HEK293 (cell line): ENCODE data around the gene AKR1C8.
"Not testable (repeated sequence)": the region's sequence is repeated elsewhere in the genome, so short reads cannot be mapped to it uniquely, and the experiment has no call there.

ENCODE experiments used
- CTCF ChIA-PET: fragments of 350-600 bp; formaldehyde crosslinking; extraction: SDS; loops from one replicate; lab custom pipeline; 2021; ENCODE audit warnings: antibody characterized with exemption; lab: Yijun Ruan, JAX
- POLR2A ChIA-PET: fragments of 300-600 bp; formaldehyde crosslinking; extraction: SDS; loops from one replicate; lab custom pipeline; 2020; ENCODE audit warnings: antibody characterized with exemption, inconsistent platforms; lab: Yijun Ruan, JAX
- H3K27ac ChIP-seq: fragments of 200-500 bp; sonication (Bioruptor generic); 2 replicates; pipeline ENCODE4 v1.5.1; 2014; ENCODE audit warnings: low read depth, low read length, control low read depth, inconsistent platforms; ENCODE audit errors: extremely low read depth
- H3K36me3 ChIP-seq, 2 experiments: fragments of 200-500 bp in 1 of 2; sonication (Bioruptor generic) in 1 of 2; 1 replicate in 1 of 2; 2 replicates in 1 of 2; pipeline ENCODE4 v1.5.1; 2014 to 2017; ENCODE audit warnings: inconsistent platforms in 2 of 2, low read length in 2 of 2; ENCODE audit not compliant: control insufficient read depth in 2 of 2, insufficient read depth in 1 of 2
- H3K4me1 ChIP-seq: fragments of 200-500 bp; sonication (Bioruptor generic); 2 replicates; pipeline ENCODE4 v1.5.1; 2014; ENCODE audit warnings: mild to moderate bottlenecking, low read length, inconsistent platforms; ENCODE audit not compliant: control insufficient read depth, insufficient read depth
- H3K4me3 ChIP-seq: 2 replicates; pipeline ENCODE4 v1.5.1; 2011; ENCODE audit warnings: low read depth, mild to moderate bottlenecking, control low read depth, low read length, moderate library complexity
- H3K9me3 ChIP-seq: fragments of 200-500 bp; sonication (Bioruptor generic); 2 replicates; pipeline ENCODE4 v1.5.1; 2014; ENCODE audit warnings: low read depth, low read length, inconsistent platforms; ENCODE audit not compliant: control insufficient read depth, insufficient read depth
- GFI1B ChIP-seq: fragments of 450-650 bp; formaldehyde crosslinking; IDR thresholded peaks from 2 replicates; pipeline ENCODE4 v1.5.1; 2016; ENCODE audit warnings: missing biosample characterization, missing genetic modification characterization
- HOXA7 ChIP-seq: sonication (generic); formaldehyde crosslinking; IDR thresholded peaks from 2 replicates; pipeline ENCODE4 v1.8.1; 2022; ENCODE audit warnings: missing genetic modification reagents, borderline replicate concordance
- IKZF3 ChIP-seq: fragments of 450-650 bp; IDR thresholded peaks from 2 replicates; pipeline ENCODE4 v1.5.0; 2018; ENCODE audit warnings: missing biosample characterization, mild to moderate bottlenecking, missing genetic modification characterization, moderate library complexity
- KLF8 ChIP-seq: fragments of 450-650 bp; formaldehyde crosslinking; IDR thresholded peaks from 2 replicates; pipeline ENCODE4 v1.5.1; 2016; ENCODE audit warnings: missing biosample characterization, missing genetic modification characterization
- MYNN ChIP-seq: fragments of 450-650 bp; formaldehyde crosslinking; IDR thresholded peaks from 2 replicates; pipeline ENCODE4 v1.5.1; 2016; ENCODE audit warnings: missing biosample characterization, missing genetic modification characterization, borderline replicate concordance
- SETDB1 ChIP-seq: IDR thresholded peaks from one replicate; pipeline ENCODE4 v1.6.1; 2017; ENCODE audit warnings: mild to moderate bottlenecking, low read length, moderate library complexity, mixed read lengths; ENCODE audit not compliant: insufficient read length
- WT1 ChIP-seq: fragments of 450-650 bp; formaldehyde crosslinking; IDR thresholded peaks from 2 replicates; pipeline ENCODE4 v1.5.1; 2016; ENCODE audit warnings: missing biosample characterization, missing genetic modification characterization
- ZBTB17 ChIP-seq: fragments of 450-650 bp; formaldehyde crosslinking; IDR thresholded peaks from 2 replicates; pipeline ENCODE4 v1.5.1; 2016; ENCODE audit warnings: missing biosample characterization, missing genetic modification characterization
- ZBTB48 ChIP-seq: fragments of 450-650 bp; formaldehyde crosslinking; IDR thresholded peaks from 2 replicates; pipeline ENCODE4 v1.5.1; 2016; ENCODE audit warnings: missing biosample characterization, missing genetic modification characterization
- ZIC2 ChIP-seq: fragments of 450-650 bp; formaldehyde crosslinking; IDR thresholded peaks from 2 replicates; pipeline ENCODE4 v1.5.1; 2016; ENCODE audit warnings: missing biosample characterization, missing genetic modification characterization
- ZNF133 ChIP-seq: fragments of 450-650 bp; formaldehyde crosslinking; IDR thresholded peaks from 2 replicates; pipeline ENCODE4 v1.5.1; 2016; ENCODE audit warnings: missing biosample characterization, missing genetic modification characterization
- ZNF140 ChIP-seq: fragments of 450-650 bp; formaldehyde crosslinking; IDR thresholded peaks from 2 replicates; pipeline ENCODE4 v1.5.1; 2016; ENCODE audit warnings: missing biosample characterization, missing genetic modification characterization
- ZNF146 ChIP-seq: fragments of 450-650 bp; formaldehyde crosslinking; IDR thresholded peaks from 2 replicates; pipeline ENCODE4 v1.5.1; 2016; ENCODE audit warnings: missing biosample characterization, missing genetic modification characterization
- ZNF16 ChIP-seq: fragments of 450-650 bp; formaldehyde crosslinking; IDR thresholded peaks from 2 replicates; pipeline ENCODE4 v1.5.1; 2016; ENCODE audit warnings: low read depth, missing biosample characterization, missing genetic modification characterization
- ZNF248 ChIP-seq: fragments of 450-650 bp; formaldehyde crosslinking; IDR thresholded peaks from 2 replicates; pipeline ENCODE4 v1.5.1; 2017; ENCODE audit warnings: missing biosample characterization, missing genetic modification characterization
- ZNF350 ChIP-seq: fragments of 450-650 bp; formaldehyde crosslinking; IDR thresholded peaks from 2 replicates; pipeline ENCODE4 v1.5.0; 2017; ENCODE audit warnings: missing biosample characterization, mild to moderate bottlenecking, missing genetic modification characterization
- ZNF37A ChIP-seq: fragments of 450-650 bp; IDR thresholded peaks from 2 replicates; pipeline ENCODE4 v1.5.1; 2018; ENCODE audit warnings: missing biosample characterization, missing genetic modification characterization
- ZNF391 ChIP-seq: fragments of 450-650 bp; formaldehyde crosslinking; IDR thresholded peaks from 2 replicates; pipeline ENCODE4 v1.5.1; 2016; ENCODE audit warnings: low read depth, missing biosample characterization, missing genetic modification characterization, borderline replicate concordance
- ZNF433 ChIP-seq: fragments of 450-650 bp; formaldehyde crosslinking; IDR thresholded peaks from 2 replicates; pipeline ENCODE4 v1.5.1; 2016; ENCODE audit warnings: missing biosample characterization, missing genetic modification characterization, low read depth
- ZNF501 ChIP-seq: fragments of 450-650 bp; formaldehyde crosslinking; IDR thresholded peaks from 2 replicates; pipeline ENCODE4 v1.5.1; 2016; ENCODE audit warnings: missing biosample characterization, missing genetic modification characterization
- ZNF558 ChIP-seq: fragments of 450-650 bp; formaldehyde crosslinking; IDR thresholded peaks from 2 replicates; pipeline ENCODE4 v1.5.1; 2016; ENCODE audit warnings: missing biosample characterization, missing genetic modification characterization
- ZNF571 ChIP-seq: fragments of 450-650 bp; formaldehyde crosslinking; IDR thresholded peaks from 2 replicates; pipeline ENCODE4 v1.5.0; 2017; ENCODE audit warnings: missing biosample characterization, missing genetic modification characterization
- ZNF621 ChIP-seq: fragments of 450-650 bp; formaldehyde crosslinking; IDR thresholded peaks from 2 replicates; pipeline ENCODE4 v1.5.1; 2017; ENCODE audit warnings: missing biosample characterization, missing genetic modification characterization
- ZNF776 ChIP-seq: fragments of 450-650 bp; formaldehyde crosslinking; IDR thresholded peaks from 2 replicates; pipeline ENCODE4 v1.5.0; 2017; ENCODE audit warnings: missing biosample characterization, missing genetic modification characterization, borderline replicate concordance
- ZNF791 ChIP-seq: fragments of 450-650 bp; formaldehyde crosslinking; IDR thresholded peaks from 2 replicates; pipeline ENCODE4 v1.5.1; 2016; ENCODE audit warnings: missing biosample characterization, missing genetic modification characterization
- ZSCAN23 ChIP-seq: fragments of 450-650 bp; formaldehyde crosslinking; IDR thresholded peaks from 2 replicates; pipeline ENCODE4 v1.5.1; 2016; ENCODE audit warnings: missing biosample characterization, missing genetic modification characterization
- TF ChIP-seq, protein P1 (sequence below): fragments of 450-650 bp; formaldehyde crosslinking; IDR thresholded peaks from 2 replicates; pipeline ENCODE4 v1.5.1; 2016; ENCODE audit warnings: missing biosample characterization, missing genetic modification characterization
- TF ChIP-seq, protein P2 (sequence below): fragments of 450-650 bp; formaldehyde crosslinking; IDR thresholded peaks from 2 replicates; pipeline ENCODE4 v1.5.1; 2016; ENCODE audit warnings: missing biosample characterization, missing genetic modification characterization

Gene AKR1C8

DNA sequence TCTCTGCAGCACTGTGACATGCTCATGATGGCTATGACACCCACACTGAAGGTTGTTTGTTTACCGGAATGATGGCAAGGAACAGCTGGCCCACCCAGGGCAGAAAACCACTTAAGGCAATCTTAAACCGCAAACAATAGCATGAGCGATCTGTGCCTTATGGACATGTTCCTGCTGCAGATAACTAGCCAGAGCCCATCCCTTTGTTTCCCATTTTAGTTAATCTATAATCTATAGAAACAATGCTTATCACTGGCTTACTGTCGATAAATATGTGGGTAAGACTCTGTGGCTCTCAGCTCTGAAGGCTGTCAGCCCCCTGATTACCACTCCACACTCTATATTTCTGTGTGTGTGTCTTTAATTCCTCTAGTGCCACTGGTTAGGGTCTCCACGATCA is 65.0 kb downstream of the AKR1C8 start:
- H3K36me3 ChIP-seq, H3K4me3 ChIP-seq, POLR2A ChIA-PET, H3K4me1 ChIP-seq: not testable (repeated sequence)
- peak; percentile 32 for TF ChIP-seq SETDB1
- TF ChIP-seq, all 188 proteins: peak for 1; not testable (repeated sequence) for 187
- H3K27ac ChIP-seq, CTCF ChIA-PET, H3K9me3 ChIP-seq: not testable (repeated sequence)

DNA sequence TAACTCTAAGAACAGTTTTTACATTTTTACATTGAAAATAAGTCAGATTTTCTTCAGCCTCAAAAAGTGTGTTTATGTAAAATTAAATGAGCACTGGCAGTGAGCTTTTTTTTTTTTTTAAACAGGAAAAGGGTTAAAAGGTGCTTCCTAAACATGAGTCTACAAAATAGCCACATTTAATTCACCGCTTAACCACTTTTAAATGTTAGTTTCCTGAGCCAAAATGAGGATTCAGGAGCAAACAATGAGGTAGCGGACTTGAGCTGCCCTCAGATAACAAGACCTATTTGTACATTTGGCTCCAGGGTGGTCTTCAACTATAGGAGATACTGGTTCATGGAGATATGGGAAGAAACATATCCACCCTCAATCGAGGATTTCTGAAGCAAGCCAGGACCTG is 67.9 kb downstream of the AKR1C8 start:
- POLR2A ChIA-PET = no interaction called here
- Histone ChIP-seq H3K4me1 (no peaks in the 10 kb centered on the region), H3K4me3 (no peak overlapping the region), H3K36me3 (no peaks in the 10 kb centered on the region), H3K9me3 (no peaks in the 10 kb centered on the region), H3K27ac (no peak overlapping the region)
- no peak for TF ChIP-seq ZNF433 (tag by site-specific recombination)
- no peak for TF ChIP-seq ZNF571 (tag by site-specific recombination)
- TF ChIP-seq KLF8 (tag by site-specific recombination) = no peak
- no peak for TF ChIP-seq ZNF791
- TF ChIP-seq ZNF391 (tag by site-specific recombination) = no peak
- TF ChIP-seq, protein P1, sequence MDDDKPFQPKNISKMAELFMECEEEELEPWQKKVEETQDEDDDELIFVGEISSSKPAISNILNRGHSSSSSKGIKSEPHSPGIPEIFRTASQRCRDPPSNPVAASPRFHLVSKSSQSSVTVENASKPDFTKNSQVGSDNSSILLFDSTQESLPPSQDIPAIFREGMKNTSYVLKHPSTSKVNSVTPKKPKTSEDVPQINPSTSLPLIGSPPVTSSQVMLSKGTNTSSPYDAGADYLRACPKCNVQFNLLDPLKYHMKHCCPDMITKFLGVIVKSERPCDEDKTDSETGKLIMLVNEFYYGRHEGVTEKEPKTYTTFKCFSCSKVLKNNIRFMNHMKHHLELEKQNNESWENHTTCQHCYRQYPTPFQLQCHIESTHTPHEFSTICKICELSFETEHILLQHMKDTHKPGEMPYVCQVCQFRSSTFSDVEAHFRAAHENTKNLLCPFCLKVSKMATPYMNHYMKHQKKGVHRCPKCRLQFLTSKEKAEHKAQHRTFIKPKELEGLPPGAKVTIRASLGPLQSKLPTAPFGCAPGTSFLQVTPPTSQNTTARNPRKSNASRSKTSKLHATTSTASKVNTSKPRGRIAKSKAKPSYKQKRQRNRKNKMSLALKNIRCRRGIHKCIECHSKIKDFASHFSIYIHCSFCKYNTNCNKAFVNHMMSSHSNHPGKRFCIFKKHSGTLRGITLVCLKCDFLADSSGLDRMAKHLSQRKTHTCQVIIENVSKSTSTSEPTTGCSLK (tag by site-specific recombination) = no peak
- TF ChIP-seq IKZF3 = no peak
- no peak for TF ChIP-seq ZNF16
- no peak for TF ChIP-seq ZNF776 (tag by site-specific recombination)
- TF ChIP-seq ZNF558 = no peak
- no peak for TF ChIP-seq ZNF501 (tag by site-specific recombination)
- TF ChIP-seq ZIC2 (tag by site-specific recombination) = no peak
- no peak for TF ChIP-seq ZNF248 (tag by site-specific recombination)
- TF ChIP-seq MYNN (tag by site-specific recombination) = no peak
- no peak for TF ChIP-seq HOXA7 (CRISPR knock-in tag)
- no peak for TF ChIP-seq ZNF621 (tag by site-specific recombination)
- no peak for TF ChIP-seq ZSCAN23
- TF ChIP-seq ZNF133 = no peak
- no peak for TF ChIP-seq WT1 (tag by site-specific recombination)
- no peak for TF ChIP-seq GFI1B (tag by site-specific recombination)
- CTCF ChIA-PET = no interaction called here

DNA sequence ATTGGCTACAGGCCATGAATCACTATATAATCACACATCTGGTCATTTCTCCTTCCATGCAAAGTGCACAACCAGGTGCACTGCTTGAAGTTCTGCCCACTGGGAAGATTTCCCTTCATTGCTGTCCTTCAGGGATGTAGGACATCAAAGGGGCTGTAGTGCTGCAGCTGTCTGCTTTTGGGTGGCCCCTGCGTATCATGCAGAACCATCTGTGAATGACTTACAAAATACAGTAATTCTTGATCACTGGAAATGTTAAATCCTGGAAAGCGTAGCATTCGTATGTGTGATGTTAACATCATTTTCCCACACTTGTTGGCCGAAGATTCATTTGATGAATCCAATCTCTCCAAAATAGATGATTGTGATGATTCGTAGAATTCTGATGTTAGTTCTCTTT is 68.3 kb downstream of the AKR1C8 start:
- H3K36me3 ChIP-seq = no peaks in the 10 kb centered on the region
- ChIA-PET POLR2A (no interaction called here), CTCF (no interaction called here)
- no peaks in the 10 kb centered on the region for H3K9me3 ChIP-seq
- H3K27ac ChIP-seq = no peak overlapping the region
- no peaks in the 10 kb centered on the region for H3K4me1 ChIP-seq
- no peak overlapping the region for H3K4me3 ChIP-seq
- TF ChIP-seq ZNF37A (tag by site-specific recombination) = no peak
- no peak for TF ChIP-seq ZNF350 (tag by site-specific recombination)
- TF ChIP-seq ZBTB17 (tag by site-specific recombination) = no peak
- TF ChIP-seq, protein P2, sequence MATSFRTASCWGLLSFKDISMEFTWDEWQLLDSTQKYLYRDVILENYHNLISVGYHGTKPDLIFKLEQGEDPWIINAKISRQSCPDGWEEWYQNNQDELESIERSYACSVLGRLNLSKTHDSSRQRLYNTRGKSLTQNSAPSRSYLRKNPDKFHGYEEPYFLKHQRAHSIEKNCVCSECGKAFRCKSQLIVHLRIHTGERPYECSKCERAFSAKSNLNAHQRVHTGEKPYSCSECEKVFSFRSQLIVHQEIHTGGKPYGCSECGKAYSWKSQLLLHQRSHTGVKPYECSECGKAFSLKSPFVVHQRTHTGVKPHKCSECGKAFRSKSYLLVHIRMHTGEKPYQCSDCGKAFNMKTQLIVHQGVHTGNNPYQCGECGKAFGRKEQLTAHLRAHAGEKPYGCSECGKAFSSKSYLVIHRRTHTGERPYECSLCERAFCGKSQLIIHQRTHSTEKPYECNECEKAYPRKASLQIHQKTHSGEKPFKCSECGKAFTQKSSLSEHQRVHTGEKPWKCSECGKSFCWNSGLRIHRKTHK (tag by site-specific recombination) = no peak
- TF ChIP-seq ZNF146 (tag by site-specific recombination) = no peak
- TF ChIP-seq ZNF140 = no peak
- no peak for TF ChIP-seq ZBTB48 (tag by site-specific recombination)
